NCI-H2196 treated with DMSO at 0.1 percent for 48 hours (cell line): ENCODE results near the gene PRODH2.
A peak's percentile ranks its signal among the peaks of the same experiment; 100 is the strongest.

ENCODE experiments used
- DNase-seq: peaks from one replicate; lab custom pipeline; 2025; ENCODE audit not compliant: unreplicated experiment; lab: John Stamatoyannopoulos, UW

The PRODH2 gene

DNA sequence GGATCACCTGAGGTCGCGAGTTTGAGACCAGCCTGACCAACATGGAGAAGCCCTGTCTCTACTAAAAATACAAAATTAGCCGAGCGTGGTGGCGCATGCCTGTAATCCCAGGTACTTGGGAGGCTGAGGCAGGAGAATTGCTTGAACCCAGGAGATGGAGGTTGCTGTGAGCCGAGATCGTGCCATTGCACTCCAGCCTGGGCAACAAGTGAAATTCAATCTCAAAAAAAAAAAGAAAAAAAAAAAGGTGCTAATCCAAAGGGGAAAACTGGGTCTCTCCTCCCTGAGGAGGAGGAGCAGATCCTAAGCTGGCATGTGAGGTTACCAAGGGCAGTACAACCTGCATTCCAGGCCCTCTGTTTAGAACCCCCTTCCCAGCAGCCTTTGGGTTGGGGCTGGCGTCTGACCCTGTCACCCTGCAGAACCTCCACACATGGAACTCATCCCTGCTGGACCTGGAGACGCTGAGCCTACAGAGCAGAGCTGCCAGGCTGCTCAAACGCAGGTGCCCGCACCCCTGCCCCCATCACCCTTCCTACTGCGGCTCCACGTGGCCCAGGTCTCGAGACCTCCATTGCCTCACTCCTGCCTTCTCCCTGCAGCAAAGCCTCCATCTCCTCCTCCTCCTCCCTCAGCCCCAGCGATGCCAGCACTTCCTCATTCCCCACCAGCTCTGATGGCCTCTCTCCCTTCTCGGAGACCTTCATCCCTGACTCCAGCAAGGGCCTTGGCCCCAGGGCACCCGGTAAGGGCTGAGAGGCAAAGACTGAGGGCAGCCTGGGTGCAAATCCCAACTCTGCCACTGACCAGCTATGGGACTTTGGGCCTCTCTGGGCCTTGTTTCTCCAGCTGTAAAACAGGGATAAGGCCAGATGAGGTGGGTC, 48.0 kb downstream of the PRODH2 start:
- DNase-seq, result no peak

GRCh38 chr19:35760711-35761349, 51.8 kb downstream of the PRODH2 start:
- DNase-seq, result no peak

GRCh38 chr19:35759697-35760096, 52.9 kb downstream of the PRODH2 start:
- DNase-seq, result no peak

- DNase-seq, result peak; percentile 95
These were observed 54.7 kb downstream of the PRODH2 start, which contains the start of gene PROSER3 for GRCh38 chr19:35757749-35758608. Gene PROSER3 (plus strand): TSS chr19:35758176. CDS start chr19:35758216, 40 bp downstream.

- no peak for DNase-seq
These were observed 55.4 kb downstream of the PRODH2 start for GRCh38 chr19:35757231-35757748.

GRCh38 chr19:35756377-35757230, 56.0 kb downstream of the PRODH2 start, which contains the start of gene HSPB6:
Gene HSPB6 (minus strand): TSS chr19:35757029. CDS start chr19:35757008, 21 bp downstream.
- DNase-seq, result no peak

- no peak for DNase-seq
These were observed 56.9 kb downstream of the PRODH2 start for GRCh38 chr19:35755550-35756376.

DNA sequence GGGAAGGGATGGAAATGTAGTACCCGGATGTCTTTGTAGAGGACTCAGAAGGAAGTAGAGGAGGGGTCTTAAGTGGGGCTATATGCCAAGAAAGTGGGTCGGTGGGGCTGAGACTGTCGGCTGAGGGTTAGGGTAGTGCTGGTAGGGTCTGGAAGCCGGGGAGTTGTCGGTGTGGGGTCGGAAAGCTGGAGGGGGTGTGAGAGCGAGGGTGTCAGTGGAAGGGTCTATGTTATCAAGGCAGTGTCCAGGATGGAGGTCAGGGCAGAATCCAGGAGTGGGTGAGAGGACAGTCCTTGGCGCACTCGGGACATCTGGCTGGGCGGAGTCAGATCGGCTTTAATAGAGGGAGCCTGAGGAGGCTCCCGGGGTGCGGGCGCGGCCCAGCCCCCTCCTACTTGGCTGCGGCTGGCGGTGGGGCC, 57.5 kb downstream of the PRODH2 start:
- DNase-seq, result no peak

- no peak for DNase-seq
These were observed 58.1 kb downstream of the PRODH2 start for GRCh38 chr19:35754370-35755130.

GRCh38 chr19:35753634-35754369, 58.8 kb downstream of the PRODH2 start:
- no peak for DNase-seq

DNA sequence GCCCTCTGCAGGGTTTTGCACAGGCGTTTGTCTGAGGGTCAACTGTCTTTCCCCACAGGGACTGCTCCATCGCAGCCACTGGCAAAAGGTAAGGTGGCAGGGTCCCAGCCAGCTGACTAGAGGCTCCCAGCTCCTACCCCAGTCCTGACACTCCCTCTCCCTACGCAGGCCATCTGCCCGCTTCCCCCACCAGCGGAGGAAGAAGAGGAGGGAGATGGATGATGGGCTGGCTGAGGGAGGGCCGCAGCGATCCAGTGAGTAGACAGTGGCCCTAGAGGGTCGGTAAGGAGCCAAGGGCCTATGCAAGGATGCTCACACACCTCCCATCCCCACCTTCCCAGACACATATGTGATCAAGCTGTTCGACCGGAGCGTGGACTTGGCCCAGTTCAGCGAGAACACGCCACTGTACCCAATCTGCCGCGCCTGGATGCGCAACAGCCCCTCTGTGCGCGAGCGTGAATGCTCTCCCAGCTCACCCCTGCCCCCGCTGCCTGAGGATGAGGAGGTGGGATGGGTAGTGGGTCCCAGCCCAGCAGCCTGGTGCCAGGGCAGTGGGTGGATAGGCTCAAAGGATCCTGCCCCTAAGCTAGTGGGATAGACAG, 59.8 kb downstream of the PRODH2 start:
- DNase-seq, result no peak

GRCh38 chr19:35751839-35752745, 60.6 kb downstream of the PRODH2 start:
- DNase-seq, result no peak

DNA sequence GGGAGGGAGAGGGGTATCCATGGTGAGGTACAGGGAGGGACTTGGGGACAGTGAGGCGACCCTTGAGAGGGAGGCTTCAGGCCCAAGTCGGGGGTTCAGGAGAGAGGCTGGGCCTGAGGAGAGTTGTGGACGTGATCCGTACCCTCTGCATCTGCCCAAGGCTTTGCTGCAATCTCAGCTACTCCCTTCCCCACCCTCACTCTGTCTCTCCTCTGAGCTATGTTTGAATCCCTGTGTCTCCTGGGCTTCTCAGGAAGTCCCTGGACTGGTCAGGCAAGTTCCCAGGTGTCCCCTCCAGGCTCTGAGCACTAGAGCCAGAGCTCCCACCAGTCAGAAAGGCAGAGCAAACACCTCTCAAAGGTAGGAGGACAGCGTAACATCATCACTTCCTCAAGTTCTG, 62.5 kb downstream of the PRODH2 start:
- no peak for DNase-seq
